IPS-11a (cell line): Measurements from ENCODE around the gene TANC2.
"Not testable (repeated sequence)": the region's sequence is repeated elsewhere in the genome, so short reads cannot be mapped to it uniquely, and the experiment has no call there.

ENCODE experiments used
- H3K4me3 ChIP-seq: one replicate; pipeline ENCODE4 v1.5.1; 2013; ENCODE audit warnings: low read depth, low read length, control low read depth

Gene TANC2

GRCh38 chr17:62963296-62963695, 2.7 kb upstream of the TANC2 start:
- no peak overlapping the region for H3K4me3 ChIP-seq

- H3K4me3 ChIP-seq = no peak overlapping the region
Measured at GRCh38 chr17:62964506-62964905, 1.5 kb upstream of the TANC2 start.

GRCh38 chr17:62965174-62965685, 805 bp upstream of the TANC2 start:
- peak overlapping the region; percentile 57 for H3K4me3 ChIP-seq

- peak overlapping the region; percentile 71 for H3K4me3 ChIP-seq
Measured at GRCh38 chr17:62966426-62967204, 580 bp downstream of the TANC2 start.

GRCh38 chr17:62967205-62967529, 1.1 kb downstream of the TANC2 start:
- H3K4me3 ChIP-seq = peak overlapping the region; percentile 71

- no peak overlapping the region for H3K4me3 ChIP-seq
Measured at GRCh38 chr17:62968445-62968923, 2.4 kb downstream of the TANC2 start.

- no peak overlapping the region for H3K4me3 ChIP-seq
Measured at GRCh38 chr17:62970610-62971009, 4.6 kb downstream of the TANC2 start.

GRCh38 chr17:62971853-62972252, 5.8 kb downstream of the TANC2 start:
- H3K4me3 ChIP-seq = no peak overlapping the region

- no peak overlapping the region for H3K4me3 ChIP-seq
Measured at GRCh38 chr17:62974788-62975187, 8.8 kb downstream of the TANC2 start.

GRCh38 chr17:62975206-62975605, 9.2 kb downstream of the TANC2 start:
- no peak overlapping the region for H3K4me3 ChIP-seq

- H3K4me3 ChIP-seq = not testable (repeated sequence)
Measured at GRCh38 chr17:62976643-62977231, 10.7 kb downstream of the TANC2 start.

GRCh38 chr17:62980842-62981241, 14.8 kb downstream of the TANC2 start:
- no peak overlapping the region for H3K4me3 ChIP-seq

GRCh38 chr17:62981933-62982332, 15.9 kb downstream of the TANC2 start:
- no peak overlapping the region for H3K4me3 ChIP-seq

GRCh38 chr17:62984801-62985200, 18.8 kb downstream of the TANC2 start:
- H3K4me3 ChIP-seq = no peak overlapping the region

GRCh38 chr17:62986549-62986948, 20.5 kb downstream of the TANC2 start:
- H3K4me3 ChIP-seq = no peak overlapping the region

GRCh38 chr17:62987136-62987535, 21.1 kb downstream of the TANC2 start:
- H3K4me3 ChIP-seq = no peak overlapping the region

- no peak overlapping the region for H3K4me3 ChIP-seq
Measured at GRCh38 chr17:62989501-62989900, 23.5 kb downstream of the TANC2 start.

- H3K4me3 ChIP-seq = no peak overlapping the region
Measured at GRCh38 chr17:62994931-62995330, 28.9 kb downstream of the TANC2 start.

- no peak overlapping the region for H3K4me3 ChIP-seq
Measured at GRCh38 chr17:62995377-62995885, 29.4 kb downstream of the TANC2 start.

GRCh38 chr17:62996221-62996620, 30.2 kb downstream of the TANC2 start:
- H3K4me3 ChIP-seq = no peak overlapping the region

- no peak overlapping the region for H3K4me3 ChIP-seq
Measured at GRCh38 chr17:62998166-62998565, 32.1 kb downstream of the TANC2 start.
